Smooth muscle cell (in vitro differentiated cells): ENCODE measurements around the gene CSF3. TPM values are rescaled to one million over a fixed set of nuclear protein-coding genes. Genes with fewer than 3 reads are reported as not detected.

Experiments
- DNase-seq: peaks from one replicate; lab custom pipeline; 2025; ENCODE audit not compliant: unreplicated experiment; lab: John Stamatoyannopoulos, UW
- H2AFZ ChIP-seq: fragments of 200-600 bp; sonication (generic); 2 replicates; pipeline ENCODE4 v1.6.0; 2016; ENCODE audit warnings: antibody characterized with exemption, low read depth, mild to moderate bottlenecking
- H3F3A ChIP-seq: fragments of 200-600 bp; sonication (generic); 2 replicates; pipeline ENCODE4 v1.6.0; 2017; ENCODE audit warnings: antibody characterized with exemption, low read depth
- H3K27ac ChIP-seq: fragments of 200-600 bp; sonication (generic); 2 replicates; pipeline ENCODE4 v1.5.1; 2016; ENCODE audit warnings: low read depth, mild to moderate bottlenecking
- H3K27me3 ChIP-seq: fragments of 200-600 bp; sonication (generic); 2 replicates; pipeline ENCODE4 v1.6.1; 2016; ENCODE audit warnings: low read depth, mild to moderate bottlenecking
- H3K36me3 ChIP-seq: fragments of 200-600 bp; sonication (generic); 2 replicates; pipeline ENCODE4 v1.5.1; 2016; ENCODE audit warnings: low read depth
- H3K4me1 ChIP-seq: fragments of 200-600 bp; sonication (generic); 2 replicates; pipeline ENCODE4 v1.5.1; 2016; ENCODE audit warnings: low read depth
- H3K4me2 ChIP-seq: fragments of 200-600 bp; sonication (generic); 2 replicates; pipeline ENCODE4 v1.6.0; 2016; ENCODE audit warnings: mild to moderate bottlenecking
- H3K4me3 ChIP-seq: fragments of 200-600 bp; sonication (generic); 2 replicates; pipeline ENCODE4 v1.5.1; 2016; ENCODE audit warnings: mild to moderate bottlenecking
- H3K79me2 ChIP-seq: fragments of 200-600 bp; sonication (generic); 2 replicates; pipeline ENCODE4 v1.6.0; 2016; ENCODE audit warnings: low read depth, mild to moderate bottlenecking
- H3K9ac ChIP-seq: fragments of 200-600 bp; sonication (generic); 2 replicates; pipeline ENCODE4 v1.6.0; 2016; ENCODE audit warnings: low read depth
- H3K9me3 ChIP-seq: fragments of 200-600 bp; sonication (generic); replicated peaks from 2 replicates; pipeline ENCODE4 v1.5.1; 2016; ENCODE audit warnings: low read depth
- H4K20me1 ChIP-seq: fragments of 200-600 bp; sonication (generic); 2 replicates; pipeline ENCODE4 v1.6.0; 2016; ENCODE audit warnings: low read depth
- CTCF ChIP-seq: fragments of 200-600 bp; sonication (generic); IDR thresholded peaks from 2 replicates; pipeline ENCODE4 v1.5.1; 2017; ENCODE audit warnings: borderline replicate concordance, mild to moderate bottlenecking, antibody characterized with exemption; ENCODE audit not compliant: insufficient read depth, poor library complexity, severe bottlenecking
- WGBS: methylation state at CpG from one replicate; pipeline ENCODE4 v1.1.7; 2016; ENCODE audit warnings: low lambda C conversion rate; 5-methylcytosine and 5-hydroxymethylcytosine counted together
- polyA plus RNA-seq: library from polyadenylated mRNA; unstranded; fragments of >200 nt; fragmentation: Nextera tagmentation; extraction: Ambion mirVana; gene quantifications from 2 replicates; pipeline ENCODE4 v1.2.1, GENCODE V29; 2016
- total RNA-seq: library from RNA; depleted of rRNA; stranded (reverse); fragments of >200 nt; gene quantifications from 2 replicates; pipeline ENCODE4 v1.2.3, GENCODE V29; 2014

The CSF3 gene
- total and polyA plus RNA-seq, 2 experiments from 2014 or later = not detected

- Histone ChIP-seq H3K27me3 (peaks cover 24% of the 10 kb centered on the region), H3K79me2 (no peaks in the 10 kb centered on the region), H3K4me1 (no peaks in the 10 kb centered on the region), H3K4me3 (no peak overlapping the region), H3K4me2 (no peak overlapping the region), H3K9me3 (no peaks in the 10 kb centered on the region), H2AFZ (no peak overlapping the region), H4K20me1 (no peaks in the 10 kb centered on the region), H3K36me3 (no peaks in the 10 kb centered on the region), H3K27ac (no peak overlapping the region), H3K9ac (no peak overlapping the region), H3F3A (no peaks in the 10 kb centered on the region)
- no peak for DNase-seq
- no peak for TF ChIP-seq CTCF
- WGBS = 97% methylated on average over 2 of the region's 2 CpGs
Measured at GRCh38 chr17:39973496-39973895, 41.7 kb upstream of the CSF3 start.

- WGBS = 87% methylated on average over 4 of the region's 5 CpGs
- Histone ChIP-seq H3K79me2 (no peaks in the 10 kb centered on the region), H3K36me3 (no peaks in the 10 kb centered on the region), H3K4me3 (no peak overlapping the region), H3K4me2 (no peak overlapping the region), H4K20me1 (no peaks in the 10 kb centered on the region), H3F3A (no peaks in the 10 kb centered on the region), H3K4me1 (peaks cover 2% of the 10 kb centered on the region), H2AFZ (no peak overlapping the region), H3K27ac (no peak overlapping the region), H3K9me3 (no peaks in the 10 kb centered on the region), H3K27me3 (peaks cover 16% of the 10 kb centered on the region), H3K9ac (no peak overlapping the region)
- TF ChIP-seq CTCF = no peak
- DNase-seq = no peak
Measured at GRCh38 chr17:39974433-39974832, 40.8 kb upstream of the CSF3 start.

- no peak for TF ChIP-seq CTCF
- no peaks in the 10 kb centered on the region for H3K9me3 ChIP-seq
- no peaks in the 10 kb centered on the region for H3F3A ChIP-seq
- 81% methylated on average over 4 of the region's 4 CpGs for whole genome bisulfite sequencing
- H3K27me3 ChIP-seq = peaks cover 7% of the 10 kb centered on the region
- no peaks in the 10 kb centered on the region for H3K36me3 ChIP-seq
- peaks cover under 1% of the 10 kb centered on the region for H3K79me2 ChIP-seq
- no peaks in the 10 kb centered on the region for H4K20me1 ChIP-seq
- no peak for DNase-seq
- H3K27ac ChIP-seq = no peak overlapping the region
- H3K4me2 ChIP-seq = no peak overlapping the region
- no peak overlapping the region for H2AFZ ChIP-seq
- H3K4me3 ChIP-seq = no peak overlapping the region
- no peak overlapping the region for H3K9ac ChIP-seq
- peaks cover 8% of the 10 kb centered on the region for H3K4me1 ChIP-seq
Measured at GRCh38 chr17:39975801-39976200, 39.4 kb upstream of the CSF3 start.

GRCh38 chr17:39979016-39979670 lies 36.1 kb upstream of the CSF3 start:
- Histone ChIP-seq H3K36me3 (no peaks in the 10 kb centered on the region), H3K4me1 (peaks cover 19% of the 10 kb centered on the region), H4K20me1 (peaks cover 21% of the 10 kb centered on the region), H2AFZ (no peak overlapping the region), H3K27ac (peak overlapping the region; percentile 94), H3K27me3 (no peaks in the 10 kb centered on the region), H3K4me3 (peak overlapping the region; percentile 78), H3K4me2 (peak overlapping the region; percentile 91), H3K79me2 (peaks cover 26% of the 10 kb centered on the region), H3K9me3 (no peaks in the 10 kb centered on the region), H3F3A (no peaks in the 10 kb centered on the region), H3K9ac (peak overlapping the region; percentile 93)
- 23% methylated on average over 5 of the region's 5 CpGs for WGBS
- no peak for DNase-seq
- TF ChIP-seq CTCF = no peak
